DMS153 (cell line): ENCODE measurements around the gene RBM42.
"Not testable (repeated sequence)": the region's sequence is repeated elsewhere in the genome, so short reads cannot be mapped to it uniquely, and the experiment has no call there.

Experiments
- DNase-seq: peaks from one replicate; lab custom pipeline; 2025; lab: John Stamatoyannopoulos, UW

RBM42 gene

GRCh38 chr19:35628565-35629331 is at the start of gene RBM42:
Gene RBM42, plus strand, starts transcription at chr19:35629036. Its CDS starts 118 bp downstream, at chr19:35629154.
- DNase-seq: peak; percentile 97

- DNase-seq: no peak
These were observed 46.1 kb upstream of the RBM42 start for GRCh38 chr19:35582760-35583159.

GRCh38 chr19:35585848-35586247 is 43.0 kb upstream of the RBM42 start, which contains the start of gene PMIS2:
Gene PMIS2, plus strand, starts transcription at chr19:35586173. Its CDS starts 87 bp downstream, at chr19:35586260.
- no peak for DNase-seq

GRCh38 chr19:35587321-35587720 is 41.5 kb upstream of the RBM42 start:
- no peak for DNase-seq

GRCh38 chr19:35590875-35591274 is 38.0 kb upstream of the RBM42 start:
- DNase-seq: no peak

- DNase-seq: no peak
These were observed 36.6 kb upstream of the RBM42 start for GRCh38 chr19:35592226-35592625.

GRCh38 chr19:35595026-35595425 is 33.8 kb upstream of the RBM42 start:
- DNase-seq: not testable (repeated sequence)

- no peak for DNase-seq
These were observed 32.9 kb upstream of the RBM42 start for GRCh38 chr19:35595928-35596327.

GRCh38 chr19:35596366-35596999 is 32.4 kb upstream of the RBM42 start:
- DNase-seq: no peak

- no peak for DNase-seq
These were observed 26.9 kb upstream of the RBM42 start for GRCh38 chr19:35601971-35602370.

- not testable (repeated sequence) for DNase-seq
These were observed 24.4 kb upstream of the RBM42 start for GRCh38 chr19:35604436-35604835.

- not testable (repeated sequence) for DNase-seq
These were observed 21.7 kb upstream of the RBM42 start for GRCh38 chr19:35607170-35607569.

- no peak for DNase-seq
These were observed 21.2 kb upstream of the RBM42 start for GRCh38 chr19:35607661-35608060.

GRCh38 chr19:35608251-35608650 is 20.6 kb upstream of the RBM42 start:
- no peak for DNase-seq

- no peak for DNase-seq
These were observed 18.9 kb upstream of the RBM42 start for GRCh38 chr19:35609851-35610353.

- no peak for DNase-seq
These were observed 16.6 kb upstream of the RBM42 start for GRCh38 chr19:35612224-35612558.

GRCh38 chr19:35612559-35613321 is 16.1 kb upstream of the RBM42 start, which contains the start of gene HAUS5:
Gene HAUS5, plus strand, starts transcription at chr19:35612735. Its CDS starts 60 bp downstream, at chr19:35612795.
- peak; percentile 88 for DNase-seq

GRCh38 chr19:35613574-35613973 is 15.3 kb upstream of the RBM42 start:
- no peak for DNase-seq

- DNase-seq: no peak
These were observed 13.8 kb upstream of the RBM42 start for GRCh38 chr19:35615036-35615435.

- no peak for DNase-seq
These were observed 10.0 kb upstream of the RBM42 start for GRCh38 chr19:35618857-35619256.

GRCh38 chr19:35619290-35619923 is 9.4 kb upstream of the RBM42 start:
- no peak for DNase-seq

- DNase-seq: no peak
These were observed 8.8 kb upstream of the RBM42 start for GRCh38 chr19:35620001-35620400.
